HG03378 (cell line): ENCODE results near the gene HSFY1.
"Not testable (repeated sequence)": the region's sequence is repeated elsewhere in the genome, so short reads cannot be mapped to it uniquely, and the experiment has no call there.

Experiments
- ATAC-seq: cut with Tn5 transposase; IDR thresholded peaks from one replicate; pipeline ENCODE4 v1.9.1; 2021; ENCODE audit warnings: mild to moderate bottlenecking, moderate library complexity; ENCODE audit not compliant: unreplicated experiment

HSFY1 gene, protein sequence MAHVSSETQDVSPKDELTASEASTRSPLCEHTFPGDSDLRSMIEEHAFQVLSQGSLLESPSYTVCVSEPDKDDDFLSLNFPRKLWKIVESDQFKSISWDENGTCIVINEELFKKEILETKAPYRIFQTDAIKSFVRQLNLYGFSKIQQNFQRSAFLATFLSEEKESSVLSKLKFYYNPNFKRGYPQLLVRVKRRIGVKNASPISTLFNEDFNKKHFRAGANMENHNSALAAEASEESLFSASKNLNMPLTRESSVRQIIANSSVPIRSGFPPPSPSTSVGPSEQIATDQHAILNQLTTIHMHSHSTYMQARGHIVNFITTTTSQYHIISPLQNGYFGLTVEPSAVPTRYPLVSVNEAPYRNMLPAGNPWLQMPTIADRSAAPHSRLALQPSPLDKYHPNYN

DNA sequence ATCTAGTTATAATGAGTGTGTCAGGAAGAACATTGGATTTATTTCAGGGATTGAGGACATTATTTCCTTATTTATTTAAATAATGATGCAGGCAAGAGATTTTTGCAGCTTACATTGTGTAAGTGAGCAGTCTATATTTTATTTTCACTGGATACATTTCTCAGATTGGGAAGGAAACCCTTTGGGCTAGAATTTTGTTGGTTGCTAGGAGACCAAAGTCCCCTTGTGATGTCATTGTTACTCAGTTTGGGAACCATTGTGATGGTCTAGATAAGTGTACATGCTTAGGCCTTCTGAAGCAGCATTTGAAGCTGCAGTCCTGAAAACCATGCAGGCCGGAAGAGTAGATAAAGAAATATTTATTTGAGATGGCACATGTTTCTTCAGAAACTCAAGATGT is at the start of gene HSFY1:
Gene HSFY1 (plus strand): TSS at position 301 of the 400 bp plus-strand sequence. CDS start 68 bp downstream, at position 369.
- ATAC-seq, result not testable (repeated sequence)

DNA sequence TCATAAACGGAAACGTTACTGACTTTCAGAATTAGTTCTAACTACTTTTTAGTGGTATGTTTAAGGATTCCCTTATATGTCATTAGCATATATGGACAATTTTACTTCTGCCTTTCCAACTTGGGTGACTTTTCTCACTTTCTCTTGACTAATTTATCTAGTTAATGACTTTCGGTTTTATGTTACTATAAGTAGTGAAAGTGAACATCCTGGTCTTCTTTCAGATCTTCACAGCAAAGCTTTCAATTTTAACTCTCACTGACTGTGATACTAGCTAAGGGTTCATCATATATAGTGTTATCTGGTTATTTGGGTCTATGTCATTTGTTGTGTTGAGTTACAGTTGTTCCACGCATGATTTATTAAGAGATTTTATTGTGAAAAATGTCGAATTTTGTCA is 42.3 kb upstream of the HSFY1 start:
- ATAC-seq, result not testable (repeated sequence)

DNA sequence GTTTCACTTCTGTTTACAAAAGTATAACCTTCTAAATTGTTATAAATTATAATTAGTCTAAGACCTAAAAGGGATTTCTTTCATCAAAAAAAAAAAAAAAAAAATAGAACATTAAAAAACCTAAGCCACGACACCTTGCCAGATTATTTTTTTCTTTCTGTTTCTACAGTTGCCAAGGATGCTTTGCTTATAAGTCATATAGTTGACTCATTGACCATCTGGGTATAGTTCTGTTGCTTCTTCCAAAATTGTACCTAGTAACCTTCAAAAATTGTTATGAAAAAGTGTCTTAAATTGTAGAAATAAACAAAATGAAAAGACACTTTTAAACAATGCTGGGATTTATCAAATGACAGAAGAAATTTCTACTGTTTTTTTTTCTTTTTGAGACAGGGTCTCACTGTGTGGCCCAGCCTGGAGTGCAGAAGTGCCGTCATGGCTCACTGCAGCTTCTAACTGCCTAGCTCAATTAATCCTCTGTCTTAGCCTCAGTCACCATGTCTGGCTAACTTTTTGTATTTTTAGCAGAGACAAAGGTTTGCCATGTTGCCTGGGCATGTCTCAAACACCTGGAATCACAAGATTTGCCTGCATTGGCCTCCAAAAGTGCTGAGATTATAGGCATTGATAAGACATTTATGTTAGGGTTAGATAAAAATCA is 15.4 kb upstream of the HSFY1 start:
- not testable (repeated sequence) for ATAC-seq

DNA sequence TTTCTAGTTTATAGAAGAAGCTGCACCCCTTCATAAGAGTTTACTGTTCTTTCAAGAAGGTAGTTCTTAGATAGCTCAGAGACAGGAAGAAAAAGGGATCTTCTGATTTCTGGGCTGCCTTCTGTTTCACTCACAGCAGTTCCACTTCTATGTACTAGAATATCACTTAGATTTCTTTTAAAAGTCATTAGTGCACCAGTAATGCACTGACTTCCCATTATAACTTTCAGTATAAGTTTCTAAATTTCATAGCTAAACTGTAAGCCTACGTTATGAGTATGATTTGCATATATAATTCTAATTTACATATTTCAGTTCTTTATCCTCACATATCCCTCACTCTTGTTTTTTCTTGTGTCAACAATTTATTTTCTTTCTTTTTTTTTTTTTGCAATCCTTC is 7.6 kb upstream of the HSFY1 start:
- not testable (repeated sequence) for ATAC-seq

DNA sequence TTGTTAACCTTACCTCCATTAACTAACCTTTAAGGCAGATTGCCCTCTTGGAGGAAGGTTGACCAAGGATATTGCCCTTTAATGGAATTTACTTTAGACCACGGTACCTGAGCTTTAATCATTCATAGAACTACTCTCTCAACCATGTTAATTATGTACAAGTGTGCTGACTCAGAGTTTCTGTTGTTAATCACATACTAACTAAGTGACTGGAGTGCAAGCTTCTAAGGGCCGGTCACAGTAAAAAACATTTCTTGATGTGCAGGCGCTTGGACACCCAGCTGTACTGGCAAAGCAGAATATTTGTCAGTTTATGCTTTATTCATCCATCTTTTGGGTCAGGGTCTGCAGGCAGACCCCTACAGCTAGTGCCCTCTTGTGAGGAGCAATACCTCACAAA is 6.6 kb downstream of the HSFY1 start:
- not testable (repeated sequence) for ATAC-seq

DNA sequence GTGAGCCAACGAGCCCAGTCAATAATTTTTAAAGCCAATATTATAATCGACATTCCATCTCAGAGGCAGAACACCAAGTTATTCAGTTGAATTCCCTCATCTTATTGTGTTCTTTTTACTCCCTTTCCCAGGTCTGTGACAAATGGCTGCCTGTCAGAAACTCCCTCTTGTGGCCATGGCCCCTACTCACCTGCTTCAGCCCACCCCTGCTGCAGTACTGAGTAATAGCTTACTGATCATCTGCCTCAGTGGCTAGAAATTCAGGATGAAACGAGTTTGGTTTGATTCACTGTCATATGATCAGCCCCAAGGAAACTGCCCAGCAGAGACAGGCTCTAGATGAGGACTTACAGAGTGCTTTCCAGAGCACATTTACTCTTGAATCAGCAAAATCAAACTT is 19.4 kb downstream of the HSFY1 start:
- ATAC-seq, result not testable (repeated sequence)
